Prostate gland (tissue), 2 donors: ENCODE measurements around the gene ZSWIM5.

Experiments
- CTCF ChIP-seq, 4 experiments: fragments of 200-600 bp in 2 of 4; fragments of 450-650 bp in 2 of 4; sonication (generic) in 2 of 4; IDR thresholded peaks; 1 replicate in 3 of 4; 2 replicates in 1 of 4; pipeline ENCODE4 v1.5.1; 2016 to 2019; ENCODE audit warnings: antibody characterized with exemption in 4 of 4, mild to moderate bottlenecking in 2 of 4, moderate library complexity in 2 of 4
- POLR2A ChIP-seq: fragments of 450-650 bp; IDR thresholded peaks from one replicate; pipeline ENCODE4 v1.6.1; 2016; ENCODE audit warnings: antibody characterized with exemption, mild to moderate bottlenecking
- POLR2AphosphoS5 ChIP-seq: sonication (generic); formaldehyde crosslinking; IDR thresholded peaks from one replicate; pipeline ENCODE4 v1.6.1; 2017; ENCODE audit warnings: antibody characterized with exemption

- TF ChIP-seq POLR2A: no peak
- no peak for TF ChIP-seq POLR2AphosphoS5
- TF ChIP-seq CTCF (IDR thresholded peaks at IDR 0.05): no peak
Measured at GRCh38 chr1:45155957-45156356, 50.4 kb downstream of the ZSWIM5 start.
